K562 (cell line): ENCODE results near the gene CFAP251. TPM values are rescaled to one million over a fixed set of nuclear protein-coding genes. Genes with fewer than 3 reads are reported as not detected.

ENCODE experiments used
- ATAC-seq: fragments of 200-7000 bp; cut with Tn5 transposase; 3 replicates; pipeline ENCODE4 v1.9.1; 2020; ENCODE audit warnings: moderate library complexity
- BruUV-seq: library from RNA; stranded (reverse); fragments of 400-500 nt; replicated peaks from 2 replicates; lab custom pipeline; 2021; lab: Mats Ljungman, UMichigan
- CTCF ChIA-PET: fragments of 300-600 bp; formaldehyde crosslinking; extraction: SDS; loops from one replicate; lab custom pipeline; 2021; ENCODE audit warnings: low intra/inter-chr PET ratio; lab: Yijun Ruan, JAX
- POLR2A ChIA-PET: fragments of 300-600, 350-650 bp; sonication (Branson Sonifier 250); formaldehyde crosslinking; extraction: SDS; loops from one replicate; lab custom pipeline; 2021; ENCODE audit warnings: antibody characterized with exemption, inconsistent platforms; lab: Yijun Ruan, JAX
- DNase-seq, 4 experiments: peaks; one replicate each; pipeline versions ENCODE4 v3.0.0 to v3.0.0-alpha.2; 2011 to 2018; ENCODE audit warnings: low spot score in 3 of 4, mixed read lengths in 3 of 4; ENCODE audit errors: extremely low read depth in 1 of 4
- FAIRE-seq: peaks from 2 replicates; lab custom pipeline; 2011; peaks lifted over from hg19 to GRCh38; lab: Jason Lieb, UNC
- H2AFZ ChIP-seq: 2 replicates; pipeline ENCODE4 v1.6.0; 2011; ENCODE audit warnings: low read depth, low read length, control low read depth, inconsistent platforms
- H3K27ac ChIP-seq: fragments of 200-600 bp; 3 replicates; pipeline ENCODE4 v1.8.0; 2011; ENCODE audit warnings: low read depth, mild to moderate bottlenecking, control low read depth, inconsistent platforms, low read length, moderate library complexity, mixed read lengths; ENCODE audit errors: extremely low read depth
- H3K27me3 ChIP-seq, 2 experiments: fragments of 300-600 bp in 1 of 2; 2 replicates in 1 of 2; 3 replicates in 1 of 2; pipeline versions ENCODE4 v1.6.0 to v1.8.0; 2011; ENCODE audit warnings: inconsistent platforms in 2 of 2, low read length in 2 of 2, mild to moderate bottlenecking in 1 of 2, mixed read lengths in 1 of 2, moderate library complexity in 1 of 2; ENCODE audit not compliant: control insufficient read depth in 2 of 2, insufficient read depth in 2 of 2
- H3K36me3 ChIP-seq: fragments of 300-600 bp; 3 replicates; pipeline ENCODE4 v1.8.0; 2011; ENCODE audit warnings: mild to moderate bottlenecking, low read length, inconsistent platforms; ENCODE audit not compliant: control insufficient read depth, insufficient read depth
- H3K4me1 ChIP-seq, 2 experiments: fragments of 200-600 bp in 1 of 2; replicated peaks in 1 of 2; 2 replicates in 1 of 2; 3 replicates in 1 of 2; pipeline versions ENCODE4 v1.5.1 to v1.8.0; 2011; ENCODE audit warnings: inconsistent platforms in 2 of 2, low read length in 2 of 2, mild to moderate bottlenecking in 1 of 2, mixed read lengths in 1 of 2, moderate library complexity in 1 of 2; ENCODE audit not compliant: control insufficient read depth in 2 of 2, insufficient read depth in 2 of 2
- H3K4me2 ChIP-seq: 2 replicates; pipeline ENCODE4 v1.6.1; 2011; ENCODE audit warnings: low read length, control low read depth, inconsistent platforms, mixed read lengths; ENCODE audit not compliant: insufficient read depth
- H3K4me3 ChIP-seq: fragments of 200-600 bp; sonication (generic), shearing (Covaris generic); 2 replicates; pipeline ENCODE4 v1.5.1; 2016; ENCODE audit warnings: control low read depth, inconsistent platforms
- H3K79me2 ChIP-seq: fragments of 200-600 bp; 3 replicates; pipeline ENCODE4 v1.8.0; 2011; ENCODE audit warnings: low read length, inconsistent platforms; ENCODE audit not compliant: control insufficient read depth, insufficient read depth
- H3K9ac ChIP-seq, 2 experiments: 2 replicates each; pipeline versions ENCODE4 v1.6.0 to v1.6.1; 2011; ENCODE audit warnings: low read depth in 2 of 2, low read length in 2 of 2, control low read depth in 1 of 2, inconsistent platforms in 1 of 2, mild to moderate bottlenecking in 1 of 2, mixed read lengths in 1 of 2; ENCODE audit not compliant: insufficient read depth in 1 of 2
- H3K9me1 ChIP-seq: one replicate; pipeline ENCODE4 v1.6.0; 2011; ENCODE audit warnings: inconsistent platforms, mild to moderate bottlenecking, low read length, moderate library complexity; ENCODE audit not compliant: control insufficient read depth, insufficient read depth
- H3K9me3 ChIP-seq: replicated peaks from 2 replicates; pipeline ENCODE4 v1.5.1; 2011; ENCODE audit warnings: low read depth, low read length, inconsistent platforms; ENCODE audit not compliant: control insufficient read depth, insufficient read depth
- H4K20me1 ChIP-seq: replicated peaks from 2 replicates; pipeline ENCODE4 v1.6.1; 2011; ENCODE audit warnings: low read length, inconsistent platforms, mixed read lengths; ENCODE audit not compliant: control insufficient read depth, insufficient read depth
- ADNP ChIP-seq: fragments of 200-800 bp; sonication (Bioruptor generic); IDR thresholded peaks from 2 replicates; pipeline ENCODE4 v1.6.1; 2016; ENCODE audit warnings: missing genetic modification characterization, missing compliant biosample characterization
- BCOR ChIP-seq: fragments of 450-650 bp; IDR thresholded peaks from 2 replicates; pipeline ENCODE4 v1.6.1; 2016
- CBX1 ChIP-seq: sonication (generic); IDR thresholded peaks from 2 replicates; pipeline ENCODE4 v1.6.1; 2016; ENCODE audit warnings: antibody characterized with exemption, low read depth, mild to moderate bottlenecking
- HDAC2 ChIP-seq: fragments of 450-650 bp; IDR thresholded peaks from 2 replicates; pipeline ENCODE4 v1.6.1; 2016; ENCODE audit warnings: mild to moderate bottlenecking
- HLTF ChIP-seq: fragments of 450-650 bp; IDR thresholded peaks from 2 replicates; pipeline ENCODE4 v1.6.1; 2016
- KLF13 ChIP-seq: fragments of 450-650 bp; IDR thresholded peaks from 2 replicates; pipeline ENCODE4 v1.6.1; 2016; ENCODE audit warnings: missing genetic modification characterization, low read depth, mild to moderate bottlenecking, missing compliant biosample characterization, moderate library complexity, borderline replicate concordance
- NFXL1 ChIP-seq: fragments of 450-650 bp; formaldehyde crosslinking; IDR thresholded peaks from 2 replicates; pipeline ENCODE4 v1.4.0; 2021; ENCODE audit warnings: mild to moderate bottlenecking
- PHF20 ChIP-seq: fragments of 450-650 bp; IDR thresholded peaks from 2 replicates; pipeline ENCODE4 v1.6.1; 2018; ENCODE audit not compliant: partially characterized antibody
- RBM25 ChIP-seq: fragments of 200-400 bp; formaldehyde crosslinking; IDR thresholded peaks from 2 replicates; pipeline ENCODE4 v1.6.1; 2018; ENCODE audit warnings: low read length, low read depth, moderate library complexity; ENCODE audit not compliant: severe bottlenecking
- RCOR1 ChIP-seq, 2 experiments: IDR thresholded peaks; 2 replicates each; pipeline ENCODE4 v1.6.1; 2012; ENCODE audit warnings: low read depth in 2 of 2, low read length in 2 of 2, borderline replicate concordance in 1 of 2, improper control_type of control experiment in 1 of 2
- ZNF318 ChIP-seq, 2 experiments: fragments of 450-650 bp; IDR thresholded peaks; 2 replicates each; pipeline ENCODE4 v1.6.1; 2016; ENCODE audit warnings: mild to moderate bottlenecking in 2 of 2, borderline replicate concordance in 1 of 2, low read depth in 1 of 2, moderate library complexity in 1 of 2
- ZNF740 ChIP-seq, 3 experiments: fragments of 200-800 bp in 1 of 3; sonication (Bioruptor generic) in 1 of 3; sonication (generic) in 1 of 3; formaldehyde crosslinking in 1 of 3; IDR thresholded peaks; 2 replicates each; pipeline versions ENCODE4 v1.6.1 to v1.8.0; 2016 to 2022; ENCODE audit warnings: mild to moderate bottlenecking in 2 of 3, missing compliant biosample characterization in 2 of 3, missing genetic modification characterization in 2 of 3, missing genetic modification reagents in 1 of 3
- WGBS: fragments of 100-300 bp; shearing (Covaris generic); methylation state at CpG from one replicate; pipeline ENCODE4 v1.1.6; 2016; ENCODE audit warnings: low coverage, mixed read lengths; ENCODE audit not compliant: insufficient coverage; ENCODE audit errors: missing lambda C conversion rate; 5-methylcytosine and 5-hydroxymethylcytosine counted together
- in situ Hi-C: fragments of 300-500 bp; cut with MboI; formaldehyde crosslinking; loops from 4 replicates; pipeline ENCODE4 v1.15.0; 2018; ENCODE audit warnings: inconsistent platforms, mixed read lengths
- intact Hi-C: fragments of 100-400 bp; cut with micrococcal nuclease; formaldehyde crosslinking; loops from 2 replicates; pipeline ENCODE4 v1.14.2; 2022
- polyA plus RNA-seq, 8 experiments: library from polyadenylated mRNA; depleted of rRNA in 4 of 8; stranded (reverse) in 5 of 8; unstranded in 3 of 8; fragments of >200 nt; fragmentation: Nextera tagmentation in 2 of 8; fragmentation: Illumina TruSeq in 1 of 8; extraction: Ambion mirVana in 2 of 8; extraction: Trizol in 1 of 8; gene quantifications; 2 replicates each; pipeline versions ENCODE4 v1.2.1 to v1.2.3, GENCODE V29; 2011 to 2014; ENCODE audit warnings: inconsistent platforms in 1 of 8, missing spikeins in 1 of 8
- total RNA-seq, 7 experiments: library from RNA; depleted of rRNA in 6 of 7; stranded (reverse); fragments of >200 nt in 6 of 7; fragmentation: Illumina TruSeq in 2 of 7; extraction: Trizol in 2 of 7; gene quantifications; 2 replicates each; pipeline versions ENCODE4 v1.2.1 to v1.2.3, GENCODE V29; 2011 to 2021; ENCODE audit warnings: low replicate concordance in 1 of 7

CFAP251 gene
- total and polyA plus RNA-seq, 9 of the 15 experiments (the other 6 are each of a cell fraction or from before 2014, with no cell fraction given), result 16.6 to 31.0 (median 19.1) TPM

DNA sequence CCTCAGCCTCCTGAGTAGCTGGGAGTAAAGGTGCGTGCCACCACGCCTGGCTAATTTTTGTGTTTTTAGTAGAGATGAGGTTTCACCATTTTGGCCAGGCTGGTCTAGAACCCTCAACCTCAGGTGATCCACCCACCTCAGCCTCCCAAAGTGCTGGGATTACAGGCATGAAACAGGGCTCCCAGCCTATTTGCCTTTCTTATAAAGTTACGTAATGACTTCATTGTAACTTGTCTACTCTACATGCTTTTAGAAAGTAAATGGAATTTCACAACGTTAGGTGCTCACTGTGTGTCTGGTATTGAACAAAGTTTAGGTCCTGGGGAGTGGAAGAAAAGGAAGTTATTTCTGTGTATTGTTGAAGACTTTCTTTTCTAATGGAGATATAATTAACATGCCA, 12.5 kb downstream of the CFAP251 start (continued):
- TF ChIP-seq BCOR, result no peak
- no peak for TF ChIP-seq ZNF318 (IDR thresholded peaks at IDR 0.05; ENCODE audit: borderline replicate concordance in 1 of 2, low read depth in 1 of 2)

DNA sequence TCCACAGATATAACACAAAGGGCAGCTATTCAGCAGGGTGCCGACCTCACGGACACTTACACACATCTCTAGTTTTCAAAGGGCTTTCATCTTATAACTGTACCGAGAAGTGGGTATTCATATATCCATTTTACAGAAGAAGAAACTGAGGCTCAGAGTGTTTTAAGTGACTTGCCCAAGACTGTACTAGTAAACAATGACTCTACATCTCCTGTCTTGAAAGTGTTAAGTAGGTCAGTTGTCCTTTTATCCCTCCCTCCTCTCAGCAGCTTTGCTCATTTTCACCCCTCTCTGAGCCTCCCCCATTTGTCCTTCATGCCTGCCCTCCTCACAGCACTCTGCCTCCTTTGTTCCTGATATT, 13.8 kb downstream of the CFAP251 start:
- no peak for DNase-seq
- TF ChIP-seq CBX1 (peak; percentile 91), KLF13 (tag) (no peak), NFXL1 (CRISPR knock-in tag) (no peak), RBM25 (peak; percentile 98), RCOR1 (IDR thresholded peaks at IDR 0.05; ENCODE audit: borderline replicate concordance in 1 of 2, low read depth in 2 of 2, low read length in 2 of 2) (peak; percentile 19 to 83; a peak in 3 of 4 replicates), PHF20 (peak; percentile 38), ADNP (peak; percentile 97), ZNF740 (CRISPR knock-in tag; IDR thresholded peaks at IDR 0.05) (no peak), ZNF740 (tag; IDR thresholded peaks at IDR 0.05) (no peak), HLTF (no peak), HDAC2 (peak; percentile 83)

More for the DNA sequence above, 13.8 kb downstream of the CFAP251 start:
- Histone ChIP-seq H4K20me1 (no peaks in the 10 kb centered on the region), H3K36me3 (peaks cover 12% of the 10 kb centered on the region), H3K27me3 (no peaks in the 10 kb centered on the region), H2AFZ (no peak overlapping the region), H3K4me1 (peaks cover 32 to 33% of the 10 kb centered on the region in 2 experiments), H3K9ac (no peak overlapping the region), H3K9me3 (no peaks in the 10 kb centered on the region), H3K27ac (no peak overlapping the region), H3K79me2 (peaks cover 22% of the 10 kb centered on the region), H3K9me1 (no peaks in the 10 kb centered on the region), H3K4me3 (no peak overlapping the region), H3K4me2 (no peak overlapping the region)
- POLR2A ChIA-PET, result no interaction called here
- intact Hi-C loops, result loop anchor here (5.0 kb wide), 1 partner anchor 90 kb away; the partner anchor contains the start of gene BCL7A
- FAIRE-seq (no peak), ATAC-seq (no peak)
- WGBS, result 85% methylated on average over 3 of the region's 3 CpGs
- BruUV-seq, result no TSS peak
- CTCF ChIA-PET, result no interaction called here
- in situ Hi-C loops, result no loop called here
